Gastroesophageal sphincter (tissue), 3 donors: ENCODE measurements around the gene CXADR.
A peak's percentile ranks its signal among the peaks of the same experiment; 100 is the strongest.

Experiments
- EP300 ChIP-seq: sonication (generic); formaldehyde crosslinking; IDR thresholded peaks from one replicate; pipeline ENCODE4 v1.6.1; 2017; ENCODE audit warnings: antibody characterized with exemption, mild to moderate bottlenecking
- TF ChIP-seq, protein P1 (sequence below), 4 experiments: fragments of 200-600 bp in 2 of 4; fragments of 450-650 bp in 2 of 4; sonication (generic) in 1 of 4; IDR thresholded peaks; one replicate each; pipeline ENCODE4 v1.5.1; 2017 to 2019; ENCODE audit warnings: antibody characterized with exemption in 4 of 4, mild to moderate bottlenecking in 2 of 4, moderate library complexity in 2 of 4

DNA sequence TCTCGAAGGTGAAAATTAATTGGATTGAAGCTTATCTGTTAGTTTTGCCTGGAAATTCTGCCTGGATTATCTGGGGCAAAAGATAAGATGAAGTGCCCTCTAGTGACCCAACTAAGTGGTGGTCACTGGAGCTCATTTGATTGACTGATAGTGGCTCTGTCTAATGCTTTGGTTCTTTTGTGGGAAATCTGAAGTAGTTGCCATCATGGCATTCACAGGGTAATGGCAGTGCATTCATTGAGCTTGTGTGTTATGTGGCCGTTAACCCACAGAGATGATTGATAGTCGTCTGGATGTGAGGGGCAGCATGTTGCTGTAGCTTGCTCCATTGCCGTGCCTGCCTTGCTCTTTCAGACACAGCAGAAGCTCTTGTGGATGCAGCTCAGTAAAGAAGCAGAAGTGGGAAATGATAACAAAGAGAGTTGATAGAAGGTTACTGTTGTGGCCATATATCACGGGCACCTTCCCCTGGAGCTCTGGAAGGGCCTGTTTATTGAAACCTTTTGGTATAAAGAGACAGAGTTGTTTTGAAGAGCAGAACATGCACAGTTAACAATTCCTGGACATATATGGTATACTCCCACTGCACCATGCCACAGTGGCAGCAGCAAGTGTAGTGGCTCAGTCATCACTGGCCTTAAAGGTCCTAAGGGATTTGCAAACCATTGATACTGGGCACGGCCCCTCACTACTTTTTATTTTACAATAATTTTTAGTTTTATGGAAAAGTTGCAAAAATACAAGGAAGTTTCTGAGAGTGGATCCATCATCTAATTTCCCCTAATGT is 42.0 kb downstream of the CXADR start:
- TF ChIP-seq, protein P1, sequence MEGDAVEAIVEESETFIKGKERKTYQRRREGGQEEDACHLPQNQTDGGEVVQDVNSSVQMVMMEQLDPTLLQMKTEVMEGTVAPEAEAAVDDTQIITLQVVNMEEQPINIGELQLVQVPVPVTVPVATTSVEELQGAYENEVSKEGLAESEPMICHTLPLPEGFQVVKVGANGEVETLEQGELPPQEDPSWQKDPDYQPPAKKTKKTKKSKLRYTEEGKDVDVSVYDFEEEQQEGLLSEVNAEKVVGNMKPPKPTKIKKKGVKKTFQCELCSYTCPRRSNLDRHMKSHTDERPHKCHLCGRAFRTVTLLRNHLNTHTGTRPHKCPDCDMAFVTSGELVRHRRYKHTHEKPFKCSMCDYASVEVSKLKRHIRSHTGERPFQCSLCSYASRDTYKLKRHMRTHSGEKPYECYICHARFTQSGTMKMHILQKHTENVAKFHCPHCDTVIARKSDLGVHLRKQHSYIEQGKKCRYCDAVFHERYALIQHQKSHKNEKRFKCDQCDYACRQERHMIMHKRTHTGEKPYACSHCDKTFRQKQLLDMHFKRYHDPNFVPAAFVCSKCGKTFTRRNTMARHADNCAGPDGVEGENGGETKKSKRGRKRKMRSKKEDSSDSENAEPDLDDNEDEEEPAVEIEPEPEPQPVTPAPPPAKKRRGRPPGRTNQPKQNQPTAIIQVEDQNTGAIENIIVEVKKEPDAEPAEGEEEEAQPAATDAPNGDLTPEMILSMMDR (IDR thresholded peaks at IDR 0.05) = peak in 1 of 4 experiments; percentile 13
- TF ChIP-seq EP300 = no peak
